Measurements from ENCODE around the gene MRPL28.
"Not testable (repeated sequence)": the region's sequence is repeated elsewhere in the genome, so short reads cannot be mapped to it uniquely, and the experiment has no call there.

Gene MRPL28

DNA sequence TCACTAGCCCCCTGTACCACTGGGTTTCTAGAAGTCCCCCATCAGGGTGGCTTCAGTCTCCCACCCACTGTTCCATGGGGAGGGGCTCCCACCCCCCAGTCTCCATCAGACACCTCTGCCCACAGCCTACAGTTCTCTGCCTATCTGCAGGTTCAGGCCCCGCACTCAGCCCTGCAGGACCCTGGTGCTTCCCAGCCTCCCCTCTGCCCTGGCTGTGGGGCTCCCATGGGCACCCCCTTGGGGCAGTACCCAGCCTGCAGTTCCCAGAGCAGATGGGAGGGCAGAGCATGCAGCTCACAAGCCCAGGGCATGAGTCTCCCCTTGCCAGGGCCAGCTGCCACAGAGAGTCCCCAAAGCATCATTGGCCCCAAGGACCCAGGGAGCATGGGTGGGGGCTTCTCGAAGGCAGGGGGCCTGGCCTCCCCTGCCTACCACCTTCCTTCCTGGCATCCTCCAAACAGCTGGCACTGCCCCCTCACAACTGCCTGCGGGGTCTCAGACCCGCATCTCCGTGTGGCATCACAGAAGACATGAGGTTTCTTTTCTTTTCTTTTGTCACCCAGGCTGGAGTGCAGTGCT, 2.8 kb upstream of the MRPL28 start:
- DNase-seq, result no peak

DNA sequence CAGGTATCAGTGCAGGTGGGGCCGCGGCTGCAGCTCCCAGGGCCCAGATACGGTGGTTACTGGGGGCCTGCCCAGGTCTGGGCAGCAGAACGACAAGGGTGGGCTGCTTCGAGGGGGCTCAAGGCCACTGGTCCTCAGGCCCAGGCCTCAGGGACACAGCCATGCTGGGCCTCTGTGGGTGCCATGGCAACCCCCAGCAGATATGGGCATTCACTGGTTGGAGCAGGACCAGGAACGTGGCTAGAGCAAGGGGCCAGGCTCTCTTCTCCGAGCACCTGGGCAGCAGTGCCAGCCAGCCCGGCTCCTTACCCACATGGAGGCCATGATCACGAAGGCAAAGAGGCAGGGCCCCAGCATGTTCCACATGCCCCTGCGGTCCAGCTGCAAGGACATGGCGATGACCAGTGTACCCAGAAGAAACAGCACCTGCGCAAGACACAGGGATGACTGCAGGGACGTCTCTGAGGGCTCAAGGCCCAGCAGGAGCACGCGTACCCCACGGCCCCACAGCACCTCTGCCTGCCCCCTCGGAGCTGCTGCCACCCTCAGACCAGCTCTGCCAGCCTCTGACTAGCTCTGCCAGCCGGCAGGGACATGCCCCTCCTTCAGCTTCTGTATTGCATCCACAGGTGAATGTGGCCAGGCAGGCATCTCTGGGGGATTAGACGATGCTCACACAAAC, 2.1 kb upstream of the MRPL28 start:
- no peak for DNase-seq

DNA sequence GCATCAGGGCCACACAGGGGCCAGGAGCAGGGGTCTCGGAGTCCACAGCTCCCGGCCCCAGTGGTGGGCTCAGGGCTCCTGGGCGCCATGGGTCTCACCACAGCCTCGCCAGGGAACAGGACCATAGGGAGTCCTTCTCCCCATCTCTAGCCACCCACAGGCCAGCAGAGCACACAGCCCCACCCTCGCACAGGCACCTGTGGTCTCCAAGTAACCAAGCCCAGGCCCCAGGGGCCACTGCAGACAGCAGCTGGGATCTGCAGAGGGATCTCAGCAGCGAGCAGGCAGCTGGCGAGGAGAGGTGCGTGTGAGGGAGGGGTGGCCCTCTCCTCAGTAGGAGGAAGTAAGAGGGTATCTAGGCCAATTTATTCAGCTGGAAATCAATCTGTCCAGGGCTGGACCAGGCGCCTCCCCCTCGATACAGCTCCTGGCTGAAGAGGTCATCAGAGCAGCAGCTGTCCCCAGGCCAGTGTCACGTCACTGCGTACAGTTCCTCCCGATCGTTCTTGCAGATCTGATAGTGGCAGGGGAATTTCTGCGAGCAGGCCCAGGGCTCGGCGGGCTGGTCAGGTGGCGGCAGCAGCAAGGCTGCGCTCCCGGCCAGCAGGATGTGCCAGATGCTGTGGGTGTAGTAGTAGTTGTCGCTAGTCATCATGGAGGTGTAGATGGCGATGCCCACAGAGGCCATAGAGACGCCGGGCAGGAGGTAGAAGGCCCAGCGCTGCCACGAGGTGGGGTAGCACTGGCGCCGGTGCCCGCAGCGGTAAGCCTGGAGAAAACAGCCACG, 1.4 kb upstream of the MRPL28 start:
- DNase-seq, result no peak

DNA sequence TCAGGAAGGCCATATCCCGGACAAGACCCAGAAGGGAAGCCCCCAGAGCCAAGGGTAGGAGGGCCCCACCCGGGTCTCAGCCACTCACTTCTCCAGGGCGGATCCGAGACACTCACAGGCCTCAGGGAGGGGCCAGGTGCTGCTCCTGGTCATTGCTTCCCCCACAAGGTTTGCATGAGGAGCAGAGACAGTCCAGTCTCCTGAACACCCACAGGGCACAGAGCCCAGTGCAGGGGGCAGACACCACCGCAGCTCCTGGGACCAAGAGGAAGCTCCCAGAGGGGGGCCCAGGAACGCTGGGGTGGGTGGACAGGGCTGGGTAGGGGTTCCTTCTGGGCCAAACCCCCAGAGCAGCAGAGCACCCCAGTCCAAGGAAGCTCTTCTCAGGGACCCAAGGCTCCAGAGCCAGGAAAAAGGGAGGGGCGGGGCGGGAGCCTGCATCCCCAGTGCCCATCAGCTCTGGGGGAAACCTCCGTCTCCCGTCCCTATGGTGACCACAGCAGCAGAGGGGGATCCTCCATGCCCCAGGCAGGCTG, 709 bp upstream of the MRPL28 start:
- DNase-seq, result no peak

DNA sequence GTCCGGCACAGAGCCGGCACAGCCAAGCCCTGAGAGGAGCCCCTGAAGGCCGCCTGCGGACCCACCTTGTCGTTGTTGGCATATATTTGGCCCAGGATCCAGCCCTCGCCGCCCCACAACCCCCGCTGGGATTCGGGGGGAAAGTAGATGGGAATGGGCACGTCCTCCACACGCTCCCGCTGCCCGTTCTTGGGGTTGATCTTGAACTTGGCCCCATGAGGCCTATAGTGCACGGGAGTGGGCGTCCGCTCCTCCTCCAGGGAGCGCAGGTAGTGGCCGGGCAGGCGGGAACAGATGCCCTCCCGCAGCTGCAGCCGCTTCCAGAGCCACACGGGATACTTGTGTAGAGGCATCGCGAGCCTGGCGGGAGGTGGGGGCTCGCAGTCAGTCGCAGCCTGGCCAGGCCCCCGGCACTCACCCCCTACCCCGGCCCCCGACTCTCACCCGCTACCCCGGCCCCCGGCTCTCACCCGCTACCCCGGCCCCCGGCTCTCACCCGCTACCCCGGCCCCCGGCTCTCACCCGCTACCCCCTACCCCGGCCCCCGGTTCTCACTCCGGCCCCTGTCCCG, 387 bp downstream of the MRPL28 start:
- no peak for DNase-seq

DNA sequence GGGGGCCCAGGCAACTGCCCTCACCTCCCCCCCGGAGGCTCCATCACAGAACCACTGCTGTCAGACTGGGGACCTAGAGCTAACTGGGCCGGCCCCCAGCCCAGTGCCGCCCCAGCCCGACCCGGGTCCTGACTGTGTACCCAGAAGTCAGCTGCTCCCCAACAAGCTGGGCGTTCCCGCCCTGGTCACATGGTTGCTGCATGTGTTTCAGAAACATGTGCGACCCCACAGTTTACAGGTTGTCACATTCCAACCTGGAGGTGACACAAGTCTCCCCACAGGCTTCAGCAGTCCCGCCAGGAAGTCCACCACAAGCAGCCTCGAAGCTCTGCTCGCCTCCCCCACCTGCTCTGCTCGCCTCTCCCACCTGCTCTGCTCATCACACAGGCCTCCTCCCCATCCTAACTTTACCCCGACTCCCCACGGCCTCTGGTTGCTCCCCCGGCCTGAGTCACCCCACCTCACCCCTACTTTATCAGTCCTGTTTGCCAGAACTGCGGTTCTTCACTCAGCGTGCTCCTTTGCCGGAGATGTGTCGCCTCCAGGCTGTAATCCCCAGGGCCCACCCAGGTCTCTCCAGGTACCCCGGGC, 968 bp downstream of the MRPL28 start:
- DNase-seq, result no peak

DNA sequence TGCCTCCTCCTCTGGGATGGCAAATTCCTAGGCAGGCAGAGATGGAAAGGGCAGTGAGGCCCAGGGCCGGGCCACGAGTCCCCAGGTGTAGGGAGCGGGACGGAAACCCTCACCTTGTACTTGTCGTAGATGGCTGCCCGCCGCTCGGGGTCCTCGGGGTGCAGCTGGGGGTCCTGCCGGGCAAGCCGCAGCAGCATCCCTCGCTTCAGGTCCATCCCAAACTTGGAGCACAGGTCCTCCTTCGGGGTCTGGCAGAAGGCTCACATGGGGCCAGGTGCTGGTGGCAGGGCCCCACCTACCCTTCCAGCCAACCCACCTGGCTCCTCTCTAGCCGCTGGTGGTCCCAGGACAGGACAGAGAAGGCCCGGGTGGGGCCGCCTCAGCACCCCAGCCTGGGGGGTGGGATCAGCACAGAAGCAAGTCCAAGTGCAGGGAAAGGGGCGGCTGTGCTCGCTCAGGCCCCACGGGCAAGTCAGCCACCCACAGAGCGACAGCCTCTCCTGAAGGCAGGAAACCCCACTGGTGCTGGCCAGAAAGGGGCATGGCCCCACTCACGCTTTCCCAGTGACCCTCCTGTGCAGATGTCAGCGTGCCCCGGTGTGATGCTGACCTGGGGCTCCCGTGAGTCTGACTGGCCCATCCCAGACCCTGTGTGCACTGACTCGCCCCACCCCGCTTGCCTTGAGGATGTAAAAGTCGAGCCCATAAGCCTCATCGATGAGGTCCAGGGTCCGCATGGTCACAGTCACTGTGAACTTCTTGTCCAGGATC, 1.8 kb downstream of the MRPL28 start:
- no peak for DNase-seq

DNA sequence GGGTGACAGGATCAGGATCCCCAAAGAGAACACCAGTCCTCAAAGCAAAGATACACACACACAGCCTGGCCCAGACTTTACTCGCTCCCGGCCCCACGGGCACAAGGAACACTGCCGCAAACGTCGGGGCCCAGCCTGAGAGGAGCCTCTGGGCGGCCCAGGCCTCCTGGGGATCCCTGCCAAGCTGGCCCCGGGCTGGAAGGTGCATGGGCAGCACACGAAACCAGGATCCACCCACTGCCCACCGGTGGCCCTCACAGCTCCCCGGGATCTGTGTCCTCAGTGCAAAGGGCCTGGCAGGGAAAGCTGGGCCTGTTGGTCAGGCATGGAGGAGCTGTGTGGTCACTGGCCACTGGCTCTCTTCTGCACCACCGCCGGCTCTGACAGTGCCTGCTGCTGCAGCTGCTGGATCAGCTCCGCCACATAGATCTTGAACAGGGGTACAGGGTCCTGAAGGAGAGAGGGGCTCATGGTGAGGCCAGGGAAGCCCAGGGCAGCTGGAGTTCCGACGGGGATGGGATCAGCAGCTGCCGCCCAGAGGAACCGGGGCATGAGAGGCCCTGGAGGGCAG, 2.9 kb downstream of the MRPL28 start:
- no peak for DNase-seq

DNA sequence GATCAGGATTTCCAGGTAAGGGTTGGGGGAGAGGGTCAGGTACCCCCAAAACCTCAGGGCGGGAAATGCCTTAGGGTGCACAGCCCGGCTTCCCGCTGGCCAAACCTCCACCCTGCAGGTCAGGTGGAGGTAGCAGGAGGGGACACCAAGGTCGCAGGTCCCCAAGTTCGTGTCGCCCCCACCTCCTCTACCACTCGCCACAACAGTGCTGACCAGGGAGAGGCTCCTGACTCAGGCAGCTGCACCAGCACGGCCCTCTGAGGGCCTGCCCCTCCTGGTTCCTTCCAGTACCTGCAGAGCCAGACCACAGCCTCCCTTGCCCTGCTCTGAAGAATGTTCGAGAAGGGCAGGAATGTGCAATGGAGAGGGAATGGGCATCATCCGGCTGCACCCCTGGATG, 3.9 kb downstream of the MRPL28 start:
- DNase-seq, result no peak

DNA sequence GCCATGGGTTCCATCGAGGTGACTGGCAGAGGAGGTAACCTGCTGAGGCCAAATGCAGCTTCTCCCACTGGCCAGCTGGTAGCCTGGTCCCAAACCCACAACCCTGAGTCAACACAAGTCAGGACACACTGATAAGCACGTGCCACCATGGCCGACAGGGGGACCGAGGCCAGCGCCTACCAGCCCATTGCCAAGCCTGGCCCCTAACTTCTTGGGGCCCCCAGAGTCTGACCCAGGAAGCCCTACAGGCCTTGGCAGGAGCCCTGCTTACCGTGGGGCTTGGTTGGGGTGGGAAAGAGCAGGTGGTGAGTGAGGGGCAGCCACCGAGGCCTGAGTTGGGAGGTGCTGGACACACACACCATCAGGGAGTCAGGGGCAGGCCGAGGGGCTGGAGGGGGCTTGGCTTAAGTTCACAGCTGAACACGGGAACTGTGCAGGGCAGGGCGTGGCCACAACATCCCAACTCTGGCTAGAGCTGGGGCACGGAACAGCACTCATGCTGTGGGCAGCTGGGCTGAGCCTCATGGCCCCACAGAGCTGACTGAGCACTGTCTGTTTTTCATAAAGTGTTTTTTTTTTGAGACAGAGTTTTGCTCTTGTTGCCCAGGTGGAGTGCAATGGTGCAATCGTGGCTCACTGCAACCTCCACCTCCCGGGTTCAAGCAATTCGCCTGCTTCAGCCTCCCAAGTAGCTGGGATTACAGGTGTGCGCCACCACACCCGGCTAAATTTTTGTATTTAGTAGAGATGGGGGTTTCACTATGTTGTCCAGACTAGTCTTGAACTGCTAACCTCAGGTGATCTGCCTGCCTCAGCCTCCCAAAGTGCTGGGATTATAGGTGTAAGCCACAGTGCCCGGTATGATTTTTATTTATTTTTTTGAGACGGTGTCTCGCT, 5.5 kb downstream of the MRPL28 start:
- no peak for DNase-seq

DNA sequence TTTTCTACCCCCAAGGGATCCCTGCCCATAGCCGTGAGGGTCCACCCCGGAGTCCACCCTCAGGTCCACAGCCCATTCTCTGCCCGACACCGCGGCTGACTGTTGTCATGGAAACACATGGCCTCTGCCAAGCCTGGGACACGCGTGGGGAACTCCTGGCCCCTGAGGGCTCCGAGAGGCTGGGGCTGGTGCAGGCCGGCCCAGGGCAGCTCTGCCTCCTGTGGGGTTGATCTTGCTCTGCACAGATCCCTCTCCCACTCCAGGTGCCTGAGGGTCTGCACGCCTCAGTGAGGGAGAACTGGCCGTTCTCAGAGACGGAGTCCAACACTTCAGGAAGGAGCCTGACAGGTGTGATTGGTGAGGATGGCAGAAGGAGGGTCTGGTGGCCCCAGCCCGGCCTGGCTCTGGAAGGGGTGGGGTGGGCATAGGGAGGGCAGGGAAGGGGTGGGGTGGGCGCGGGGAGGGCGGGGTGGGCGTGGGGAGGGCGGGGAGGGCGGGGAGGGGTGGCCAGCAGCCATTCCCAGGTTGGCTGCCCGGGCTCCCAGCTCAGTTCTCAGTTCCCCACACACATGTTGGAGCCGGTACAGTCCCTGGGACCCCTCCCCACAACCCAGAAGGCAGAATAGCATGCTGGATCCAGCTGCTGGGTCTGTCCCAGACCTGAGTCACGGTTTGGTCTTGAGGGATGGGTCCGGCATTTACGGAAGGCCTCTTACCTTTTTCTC, 6.4 kb downstream of the MRPL28 start:
- no peak for DNase-seq

DNA sequence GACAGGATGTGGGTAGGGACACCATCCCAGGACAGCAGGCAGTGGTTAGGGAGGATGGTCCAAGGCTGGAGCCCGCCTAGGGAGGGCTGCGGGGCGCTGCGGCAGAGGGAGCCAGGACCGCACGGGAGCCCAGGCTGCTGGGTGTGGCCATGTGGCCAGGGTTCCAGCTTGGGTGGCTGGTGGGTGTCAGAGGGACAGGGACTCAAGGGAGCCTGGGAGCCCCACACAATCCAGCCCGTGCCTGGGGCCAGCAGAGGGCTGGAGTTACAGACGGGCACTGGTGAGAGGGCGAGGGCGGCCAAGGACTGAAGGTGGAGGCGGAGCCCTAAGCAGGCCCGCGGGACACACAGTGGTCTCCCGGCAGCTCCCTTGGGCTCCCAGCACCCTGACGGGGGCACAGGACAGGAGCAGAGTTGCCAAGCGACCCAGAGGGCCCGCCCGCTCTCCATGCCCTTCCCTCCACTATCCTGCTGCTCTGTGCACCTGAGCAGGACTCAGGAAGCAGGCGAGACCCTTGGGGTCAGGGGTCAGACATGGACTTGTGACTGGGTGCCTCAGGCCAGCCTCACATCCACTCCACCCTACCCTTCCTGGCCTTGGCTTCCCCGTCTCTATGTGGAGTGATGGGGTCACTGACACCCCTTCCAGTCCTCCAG, 7.1 kb downstream of the MRPL28 start:
- DNase-seq, result no peak

DNA sequence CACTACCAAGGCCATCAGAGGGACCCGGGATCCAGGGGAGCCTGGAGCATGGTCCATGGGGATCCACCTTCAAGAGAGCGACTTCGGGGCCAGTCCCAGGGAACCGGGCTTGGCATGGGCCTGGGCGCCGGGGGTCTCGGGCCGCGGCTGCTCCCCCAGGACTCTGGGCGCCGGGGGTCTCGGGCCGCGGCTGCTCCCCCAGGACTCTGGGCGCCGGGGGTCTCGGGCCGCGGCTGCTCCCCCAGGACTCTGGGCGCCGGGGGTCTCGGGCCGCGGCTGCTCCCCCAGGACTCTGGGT, 7.7 kb downstream of the MRPL28 start:
- not testable (repeated sequence) for DNase-seq

DNA sequence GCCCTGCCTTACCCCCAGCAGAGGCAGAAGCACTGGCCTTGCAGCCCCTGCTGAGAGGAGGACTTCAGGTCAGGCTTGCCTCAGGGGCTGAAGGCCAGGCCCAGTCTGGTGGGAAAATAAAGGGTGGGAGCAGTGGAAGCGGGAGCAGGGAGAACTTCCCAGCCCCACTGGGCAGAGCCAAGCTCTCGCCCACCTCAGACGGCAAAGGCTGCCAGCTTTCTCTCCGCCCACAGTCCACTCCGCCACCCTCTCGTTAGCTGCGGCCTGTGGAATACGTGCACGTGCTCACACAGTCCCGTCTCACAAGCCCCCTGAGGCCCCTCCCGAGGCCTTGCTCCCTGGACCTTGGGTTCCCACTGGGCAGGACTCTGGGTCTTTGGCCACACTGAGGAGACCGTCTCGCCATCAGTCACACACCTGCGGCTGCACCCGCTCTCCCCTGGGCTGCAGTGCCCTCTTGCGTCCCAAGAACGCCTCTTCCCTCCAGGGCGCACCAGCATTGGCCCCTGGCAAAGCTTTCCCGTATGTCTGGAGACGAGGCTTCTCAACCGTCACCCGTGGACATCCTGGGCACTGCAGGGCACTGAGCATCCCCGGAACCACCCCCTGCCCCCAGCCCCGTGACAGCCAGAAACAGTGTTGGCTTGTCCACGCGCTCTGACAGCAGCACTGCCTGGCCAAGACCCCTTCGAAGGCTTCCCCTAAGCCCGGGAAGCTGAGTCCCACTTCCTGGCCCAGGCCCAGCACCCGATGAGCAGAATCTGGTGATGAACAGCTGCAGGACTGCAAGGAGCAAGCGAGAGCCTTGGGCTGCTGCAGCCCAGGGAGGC, 8.3 kb downstream of the MRPL28 start:
- DNase-seq, result peak; percentile 30 to 75 (median 63)

DNA sequence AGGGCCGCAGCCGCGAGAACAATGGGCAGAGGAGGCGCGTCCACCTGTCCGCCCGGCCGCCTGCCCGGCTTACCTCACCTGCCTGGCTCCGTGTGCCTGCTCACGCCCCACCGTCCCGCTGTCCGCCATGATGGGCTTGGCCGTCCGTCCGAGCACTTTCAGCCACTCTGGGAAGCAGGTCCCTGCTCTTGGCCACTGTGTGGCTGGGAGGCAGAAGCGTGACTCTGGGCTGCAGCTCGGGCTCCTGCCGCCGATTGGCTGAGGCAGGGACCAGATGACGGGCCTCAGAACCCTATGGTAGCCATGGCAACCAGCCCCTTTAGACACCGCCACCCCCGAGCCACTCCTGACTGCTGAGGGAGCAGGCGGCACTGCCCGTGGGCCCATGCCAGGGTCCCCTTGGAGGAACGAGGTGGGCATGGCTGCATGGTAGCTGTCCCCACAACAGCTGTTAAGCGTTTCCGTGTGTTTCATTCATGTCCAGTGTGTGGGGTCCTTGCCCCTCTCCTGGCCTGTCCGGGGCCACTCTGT, 8.9 kb downstream of the MRPL28 start:
- DNase-seq, result no peak

DNA sequence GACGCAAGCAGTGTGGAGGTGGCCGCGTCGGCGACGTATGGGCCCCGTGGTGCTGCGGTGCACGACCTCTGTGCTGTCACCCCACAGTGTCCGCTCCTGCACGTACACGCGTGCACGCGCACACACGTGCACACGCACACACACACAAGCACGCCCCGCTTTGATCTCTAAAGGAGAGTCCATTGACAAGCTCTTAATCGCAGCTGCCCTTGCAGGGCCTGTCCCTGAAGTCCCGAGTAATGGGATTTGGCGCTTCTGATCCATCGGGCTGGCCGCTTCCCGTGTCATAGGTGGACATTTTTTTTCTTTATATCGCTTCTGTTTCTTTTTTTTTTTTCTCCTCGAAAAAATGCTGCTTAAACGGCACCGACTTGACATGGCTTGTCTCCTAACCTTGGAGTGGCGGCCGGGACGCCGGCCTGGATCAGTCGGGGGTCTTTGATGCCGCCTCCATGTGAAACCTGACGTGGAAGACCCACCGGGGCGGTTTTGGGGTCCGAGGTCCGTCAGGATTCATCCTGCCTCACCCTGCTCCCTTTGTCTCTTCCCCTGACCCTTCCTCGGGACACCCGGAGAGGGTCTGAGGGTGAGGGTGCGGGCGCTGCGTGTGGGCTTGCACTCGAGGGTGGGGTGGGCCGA, 9.5 kb downstream of the MRPL28 start:
- DNase-seq, result no peak

DNA sequence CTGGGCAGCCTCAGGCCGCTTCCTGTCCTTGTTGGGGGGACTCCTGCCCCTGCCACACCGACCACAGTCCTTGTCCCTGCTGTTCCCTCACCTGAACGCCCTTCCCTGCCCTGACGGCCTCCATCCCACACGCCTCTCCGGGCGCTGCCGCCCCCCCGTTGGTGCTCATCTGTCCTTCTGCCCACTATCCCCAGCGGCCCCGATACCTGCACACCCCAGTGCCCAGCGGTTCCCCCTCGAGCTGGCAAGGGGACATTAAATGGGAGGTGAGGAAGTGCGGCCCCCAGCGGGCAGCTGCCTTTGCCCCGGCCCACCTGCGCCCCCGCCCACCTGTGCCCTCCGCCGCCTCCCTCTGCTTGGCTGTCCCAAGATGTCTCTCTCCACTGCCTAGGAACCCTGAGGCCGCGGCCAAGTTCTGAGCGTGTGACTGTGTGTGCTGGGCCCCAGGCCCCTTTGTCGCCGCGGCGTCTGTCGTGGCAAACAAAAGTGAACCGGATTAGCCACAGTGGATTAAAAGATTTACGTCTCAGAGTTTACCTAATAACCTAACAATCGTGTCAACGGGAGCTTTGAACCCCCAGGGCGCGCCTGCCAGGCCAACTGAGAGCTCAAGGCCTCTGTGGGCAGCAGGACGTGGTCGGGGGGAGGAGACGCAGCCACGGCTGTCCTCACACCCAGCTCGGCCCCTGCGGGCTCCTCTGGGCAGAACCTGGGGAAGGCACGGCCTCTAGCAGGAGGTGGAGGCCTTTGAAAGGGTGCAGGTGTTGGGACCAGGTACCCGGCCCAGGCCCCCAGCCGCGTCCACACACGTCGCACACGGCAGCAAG, 10.3 kb downstream of the MRPL28 start:
- DNase-seq, result no peak

All from T-helper 2 cell (primary cell).